Stimulated activated CD4-positive, alpha-beta T cell treated with anti-CD3 and anti-CD28 coated beads, Interleukin-4, amount 100 ng/mL, for 24 hours (primary cell): ENCODE results near the gene TMOD1.

Experiments
- DNase-seq: peaks from one replicate; pipeline ENCODE4 v3.0.0-alpha.2; 2020

Gene TMOD1

DNA sequence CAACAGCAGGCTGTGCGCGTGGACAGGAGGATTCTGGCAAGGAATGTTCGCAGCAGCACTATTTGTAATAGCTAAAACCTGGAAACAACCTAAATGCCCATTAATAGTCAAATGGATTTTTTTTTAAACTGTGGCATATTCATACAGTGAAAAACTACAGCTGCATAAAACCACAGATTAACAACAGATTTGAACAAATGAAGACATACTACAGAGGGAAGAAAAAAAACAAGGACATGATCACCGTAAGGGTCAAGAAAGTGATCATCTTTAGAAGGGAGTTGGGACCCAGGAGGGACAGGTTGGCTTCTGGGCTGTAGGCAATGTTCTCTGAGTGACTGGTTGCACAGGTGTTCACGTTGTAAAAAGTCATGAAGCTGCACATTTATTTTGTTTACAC lies 1.2 kb upstream of the TMOD1 start:
- no peak for DNase-seq

- no peak for DNase-seq
Measured at GRCh38 chr9:97500765-97501176, 695 bp upstream of the TMOD1 start.

- DNase-seq = no peak
Measured at GRCh38 chr9:97501972-97502221, 431 bp downstream of the TMOD1 start.

GRCh38 chr9:97502222-97502983 lies 937 bp downstream of the TMOD1 start:
- no peak for DNase-seq

DNA sequence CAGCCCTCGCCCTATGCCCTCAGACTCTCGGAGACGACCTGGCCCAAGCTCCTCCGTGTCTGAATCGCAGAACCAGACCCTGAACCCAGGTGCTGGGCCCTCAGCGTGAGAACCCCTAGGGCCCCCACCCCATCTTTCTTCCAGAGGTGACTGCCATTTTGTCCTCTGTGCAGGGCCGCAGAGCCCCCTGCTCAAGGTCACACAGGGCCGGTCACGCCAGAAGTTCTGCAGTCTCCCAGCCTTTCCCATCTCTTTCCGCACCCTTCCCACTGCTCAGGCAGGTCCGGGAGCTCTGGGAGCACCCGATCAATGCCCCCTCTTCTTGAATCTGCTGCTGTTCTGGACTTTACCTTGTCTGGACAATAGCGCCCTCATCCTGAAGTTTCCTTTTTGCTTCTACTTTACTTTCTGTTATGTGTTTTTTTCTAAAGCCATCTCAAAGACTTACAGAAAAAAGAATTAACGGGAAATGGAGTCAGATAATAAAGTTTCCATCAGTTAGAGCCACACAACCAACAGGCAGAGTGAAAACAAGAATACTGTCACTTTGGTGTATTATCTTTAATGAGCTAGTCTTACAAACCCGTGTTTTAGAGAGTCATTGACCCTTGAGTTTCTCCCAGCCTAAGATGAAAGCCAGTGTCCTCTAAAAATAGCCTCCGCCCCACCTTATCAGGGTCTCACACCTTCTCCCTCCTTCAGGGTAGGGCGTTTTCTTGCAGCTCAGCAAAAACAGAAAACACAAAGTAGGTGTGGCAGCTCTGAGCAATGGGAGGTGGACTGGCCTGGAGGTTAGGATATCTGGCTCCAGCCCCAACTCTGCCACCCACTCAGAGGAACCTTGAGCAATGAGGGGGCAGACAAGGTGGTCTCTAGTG lies 1.8 kb downstream of the TMOD1 start:
- DNase-seq = no peak

GRCh38 chr9:97503862-97504210 lies 2.4 kb downstream of the TMOD1 start:
- DNase-seq = no peak

DNA sequence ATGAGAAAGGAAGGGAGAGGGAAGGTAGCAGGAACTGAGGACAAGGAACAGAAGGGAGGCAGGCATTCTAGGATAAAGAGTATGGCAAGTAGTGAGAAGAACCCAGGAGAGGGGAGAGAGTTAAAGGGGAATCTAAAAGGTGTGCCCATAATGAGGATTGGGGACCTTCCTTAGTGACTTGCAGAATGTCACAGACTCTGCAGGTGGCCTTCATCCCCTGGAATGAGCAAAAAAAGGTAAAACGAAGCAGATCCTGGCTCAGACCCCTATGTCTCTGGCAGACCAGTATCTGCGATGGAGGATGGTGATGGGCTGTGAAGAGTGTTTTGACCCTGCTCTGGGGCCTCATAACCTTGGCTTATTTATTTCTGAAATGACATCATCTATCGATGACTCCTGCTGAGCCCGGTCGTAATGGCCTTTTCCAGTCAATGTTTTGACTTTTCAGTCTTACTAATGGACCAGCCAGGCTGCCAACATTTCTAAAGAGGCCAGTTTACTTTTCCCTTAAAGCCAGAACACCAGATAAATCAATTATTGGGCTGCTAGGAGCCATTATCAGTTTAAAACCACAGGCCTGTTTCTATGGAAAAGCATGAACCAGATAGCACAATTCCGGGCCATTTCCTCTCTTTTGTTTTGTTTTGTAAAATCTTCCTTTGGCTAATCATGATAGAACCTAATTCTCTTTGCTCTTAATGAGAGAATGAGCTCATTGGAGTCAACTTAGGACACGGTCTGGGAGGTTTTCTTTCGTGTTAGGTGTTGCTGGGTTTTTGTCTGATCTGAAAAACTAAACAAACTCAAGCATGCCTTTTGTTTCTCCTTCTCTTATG lies 3.1 kb downstream of the TMOD1 start:
- DNase-seq = no peak

DNA sequence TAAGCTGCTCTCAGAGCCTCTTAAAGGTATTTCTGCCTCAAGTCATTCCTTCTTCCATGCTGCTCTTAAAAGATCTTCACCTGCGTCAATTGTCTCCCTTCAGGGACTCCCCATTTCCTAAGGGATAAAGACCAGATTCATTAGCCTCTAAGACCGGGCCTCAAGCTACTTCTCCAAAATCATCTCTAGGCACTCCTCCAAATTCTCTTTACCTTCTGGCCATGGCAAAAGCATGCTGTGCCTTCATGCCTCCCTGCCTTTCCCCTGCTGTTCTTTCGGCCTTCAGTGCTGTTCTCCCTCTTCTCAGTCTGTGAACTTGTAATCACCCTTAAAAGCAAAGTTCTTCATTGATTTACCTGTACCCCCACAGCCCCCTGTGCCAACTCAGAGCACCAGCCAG lies 4.4 kb downstream of the TMOD1 start:
- no peak for DNase-seq

- no peak for DNase-seq
Measured at GRCh38 chr9:97506306-97506705, 4.8 kb downstream of the TMOD1 start.

DNA sequence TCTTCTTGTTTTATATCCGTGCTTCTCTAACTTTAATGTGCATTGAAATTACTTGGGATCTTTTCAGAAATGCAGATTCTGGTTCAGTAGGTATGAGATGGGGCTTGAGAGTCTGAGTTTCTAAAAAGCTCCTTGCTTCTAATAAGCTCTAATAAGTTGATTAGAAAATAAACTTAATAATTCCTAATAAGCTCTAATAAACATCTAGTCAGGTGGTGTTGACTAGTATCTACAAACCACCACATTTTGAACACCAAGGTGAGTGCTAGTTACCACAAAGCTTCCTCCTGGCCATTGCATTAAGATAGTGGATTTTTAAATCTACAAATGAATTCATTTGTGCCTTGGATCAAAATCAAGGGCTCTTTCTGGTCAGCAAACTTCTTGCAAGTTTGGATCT lies 5.3 kb downstream of the TMOD1 start:
- no peak for DNase-seq

DNA sequence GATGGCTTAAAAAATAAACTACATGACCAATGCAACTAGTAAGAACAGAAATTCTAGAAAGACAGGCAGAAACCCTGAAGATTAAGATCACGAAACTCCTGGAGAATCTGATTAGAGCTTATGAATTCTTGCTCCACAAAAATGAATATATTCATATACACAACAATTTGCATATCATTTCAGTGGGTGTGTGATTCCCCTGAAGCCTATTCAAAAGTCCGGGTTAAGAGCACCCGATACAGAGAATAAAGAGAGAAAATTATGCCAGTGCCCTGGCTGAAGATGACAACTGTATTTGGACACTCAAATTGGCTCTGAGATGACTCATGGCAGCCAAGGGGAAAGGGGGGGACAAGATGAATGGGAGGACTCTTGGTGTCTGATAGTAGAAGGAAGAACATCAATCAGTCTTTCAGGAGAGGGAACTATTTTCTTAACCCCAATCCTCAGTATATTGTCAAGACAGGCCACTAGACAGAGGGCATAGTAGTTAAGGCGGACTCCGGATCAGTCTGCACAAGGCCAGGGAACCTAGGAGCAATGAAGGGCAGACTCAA lies 6.0 kb downstream of the TMOD1 start:
- DNase-seq = no peak

GRCh38 chr9:97508852-97509251 lies 7.4 kb downstream of the TMOD1 start:
- DNase-seq = no peak

GRCh38 chr9:97510797-97511654 lies 9.6 kb downstream of the TMOD1 start:
- DNase-seq = no peak

DNA sequence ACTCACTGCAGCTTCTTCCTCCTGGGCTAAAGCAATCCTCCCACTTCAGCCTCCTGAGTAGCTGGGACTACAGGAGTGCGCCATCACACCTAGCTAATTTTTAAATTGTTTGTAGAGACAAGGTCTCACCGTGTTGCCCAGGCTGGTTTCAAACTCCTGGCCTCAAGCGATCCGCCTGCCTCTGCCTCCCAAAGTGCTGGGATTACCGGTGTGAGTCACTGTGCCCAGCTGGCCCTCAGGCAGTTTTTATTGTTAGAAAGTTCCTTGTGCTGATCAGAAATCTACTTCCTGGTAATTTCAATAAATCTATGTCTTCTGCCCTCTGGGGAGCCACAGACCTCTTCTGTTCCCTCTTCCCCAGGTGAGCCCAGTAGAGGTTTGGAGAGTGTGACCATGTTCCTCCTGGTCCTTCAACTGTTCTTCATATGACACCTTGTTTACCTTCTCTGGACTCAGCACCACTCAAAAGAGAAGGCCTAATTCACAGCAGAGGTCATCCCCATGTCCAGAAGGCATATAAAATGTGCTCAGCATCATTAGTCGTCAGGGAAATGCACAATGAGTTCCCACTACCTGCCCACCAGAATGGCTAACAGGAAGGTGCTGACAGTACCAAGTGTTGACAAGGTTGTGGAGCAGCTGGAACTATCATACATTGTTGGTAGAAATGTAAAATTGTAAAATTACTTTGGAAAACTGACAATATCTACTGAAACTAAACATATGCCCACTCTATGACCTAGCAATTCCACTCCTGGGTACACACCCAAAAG lies 10.4 kb downstream of the TMOD1 start:
- DNase-seq = no peak

DNA sequence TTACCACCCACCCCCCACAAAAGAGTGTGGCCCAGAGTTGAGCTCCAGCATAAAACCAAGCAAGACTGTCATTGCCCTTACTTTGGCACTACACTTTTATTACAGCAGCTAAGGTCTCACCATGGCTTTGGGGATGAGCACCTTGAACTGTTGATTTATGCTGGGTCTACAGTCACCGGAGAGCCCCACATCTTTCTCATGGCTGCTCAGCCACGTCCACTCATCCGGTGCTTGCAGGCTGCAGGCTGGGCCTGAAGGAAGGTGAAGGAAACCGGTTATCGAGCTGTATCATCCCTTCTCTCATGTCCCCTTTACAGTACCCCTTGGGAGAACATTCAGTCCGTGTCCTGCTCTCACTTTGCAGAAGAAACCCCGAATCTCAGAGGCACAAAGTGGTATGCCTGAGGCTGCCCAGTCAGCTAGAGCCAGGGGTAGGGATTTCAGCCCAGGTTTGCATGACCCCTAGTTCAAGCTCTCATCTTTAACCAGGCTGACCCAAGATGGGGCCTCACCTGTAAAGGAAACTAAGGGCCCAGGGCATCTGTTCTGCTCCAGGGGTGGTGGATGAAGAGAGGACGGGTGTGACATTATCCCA lies 11.6 kb downstream of the TMOD1 start:
- DNase-seq = no peak

DNA sequence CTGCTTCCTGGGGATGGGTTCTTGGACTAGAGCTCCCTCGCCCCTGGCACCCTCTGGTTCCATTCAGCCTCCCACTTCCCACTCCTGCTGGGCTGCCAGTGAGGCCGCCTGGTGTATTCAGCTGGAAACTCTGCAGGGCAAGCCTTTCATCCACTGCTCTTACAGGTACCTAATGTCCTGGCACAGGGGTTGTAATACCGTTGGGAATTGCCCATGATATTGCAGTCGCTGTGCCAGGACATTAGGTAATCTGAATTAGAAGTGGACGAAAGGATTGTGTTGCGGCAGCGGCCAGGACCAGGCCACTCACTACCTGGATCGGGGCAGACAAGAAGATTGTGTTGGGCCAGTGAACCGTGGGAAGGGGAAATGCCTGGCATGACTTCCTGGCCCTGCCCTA lies 13.1 kb downstream of the TMOD1 start:
- no peak for DNase-seq

DNA sequence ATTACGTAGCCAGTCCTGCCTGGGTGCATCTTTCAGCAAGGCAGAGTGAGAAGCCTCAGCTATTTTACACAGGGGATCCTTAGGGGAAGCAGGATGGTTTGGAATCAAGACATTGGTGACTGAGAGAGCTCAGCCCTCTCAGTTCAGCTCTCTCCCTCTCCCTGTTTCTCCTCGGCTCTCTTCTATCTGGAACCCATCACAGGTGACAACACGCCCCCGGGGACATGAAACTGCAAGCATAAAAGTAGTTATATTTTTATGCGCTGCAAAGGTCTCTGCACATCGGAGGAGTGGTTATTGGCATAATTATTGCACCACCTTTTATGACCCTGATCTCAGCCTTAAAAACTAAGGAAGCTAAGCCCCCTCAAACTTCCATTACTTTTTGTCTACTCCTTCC lies 14.2 kb downstream of the TMOD1 start:
- DNase-seq = no peak

DNA sequence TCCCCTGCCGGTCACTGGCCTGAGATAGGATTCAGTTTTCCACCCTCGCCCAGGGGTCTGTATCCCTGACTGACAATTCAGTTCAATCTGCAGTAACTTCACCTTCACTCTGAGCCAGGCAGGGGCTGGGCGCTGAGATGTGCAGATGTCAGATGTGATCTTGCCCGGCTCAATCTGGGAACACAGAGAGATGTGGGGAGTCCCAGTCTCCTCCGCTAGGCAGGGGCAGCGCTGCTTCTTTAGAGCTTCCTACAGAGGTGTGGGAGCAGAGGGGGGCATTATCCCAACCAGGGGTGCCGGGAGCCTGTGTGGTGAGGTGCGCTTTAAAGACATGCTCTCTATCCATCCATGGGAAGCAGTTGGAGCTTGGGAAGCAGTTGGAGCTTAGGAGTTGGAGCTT lies 14.6 kb downstream of the TMOD1 start:
- DNase-seq = no peak

DNA sequence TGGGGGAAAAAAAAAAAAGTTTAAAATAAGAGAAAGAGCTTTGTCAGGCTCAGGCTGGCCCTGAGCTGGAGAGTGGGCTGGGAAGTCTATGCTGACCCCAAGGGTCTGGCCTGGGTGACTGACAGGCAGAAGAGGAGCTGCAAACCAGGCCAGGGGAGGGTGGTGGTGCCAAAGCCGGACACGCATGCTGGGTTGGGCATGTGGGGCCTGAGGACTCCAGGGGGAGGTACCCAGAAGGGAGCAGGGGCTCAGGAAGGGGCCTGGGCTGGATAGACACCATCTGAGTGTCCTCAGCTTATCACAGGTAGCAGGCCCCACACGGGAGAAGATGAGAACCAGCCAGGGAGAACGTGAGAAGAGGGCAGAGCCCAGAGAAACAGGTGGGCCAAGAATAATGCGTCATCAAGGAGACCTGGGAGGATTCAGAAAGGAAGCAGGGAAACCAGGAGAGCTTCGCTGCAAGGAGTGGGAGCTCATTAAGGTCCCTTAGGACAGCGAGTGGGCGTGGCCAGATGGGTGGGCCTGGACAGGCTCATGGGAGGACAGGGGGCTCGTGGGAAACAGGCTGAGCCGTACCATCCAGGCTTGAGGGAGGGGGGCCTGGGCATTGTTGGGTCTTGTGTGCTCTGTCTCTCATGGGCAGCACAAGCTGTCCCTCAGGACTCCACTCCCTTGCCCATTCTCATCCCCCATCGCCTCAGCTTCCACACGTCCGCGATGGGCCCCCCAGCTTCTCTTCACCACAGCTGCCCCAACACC lies 16.0 kb downstream of the TMOD1 start:
- no peak for DNase-seq

DNA sequence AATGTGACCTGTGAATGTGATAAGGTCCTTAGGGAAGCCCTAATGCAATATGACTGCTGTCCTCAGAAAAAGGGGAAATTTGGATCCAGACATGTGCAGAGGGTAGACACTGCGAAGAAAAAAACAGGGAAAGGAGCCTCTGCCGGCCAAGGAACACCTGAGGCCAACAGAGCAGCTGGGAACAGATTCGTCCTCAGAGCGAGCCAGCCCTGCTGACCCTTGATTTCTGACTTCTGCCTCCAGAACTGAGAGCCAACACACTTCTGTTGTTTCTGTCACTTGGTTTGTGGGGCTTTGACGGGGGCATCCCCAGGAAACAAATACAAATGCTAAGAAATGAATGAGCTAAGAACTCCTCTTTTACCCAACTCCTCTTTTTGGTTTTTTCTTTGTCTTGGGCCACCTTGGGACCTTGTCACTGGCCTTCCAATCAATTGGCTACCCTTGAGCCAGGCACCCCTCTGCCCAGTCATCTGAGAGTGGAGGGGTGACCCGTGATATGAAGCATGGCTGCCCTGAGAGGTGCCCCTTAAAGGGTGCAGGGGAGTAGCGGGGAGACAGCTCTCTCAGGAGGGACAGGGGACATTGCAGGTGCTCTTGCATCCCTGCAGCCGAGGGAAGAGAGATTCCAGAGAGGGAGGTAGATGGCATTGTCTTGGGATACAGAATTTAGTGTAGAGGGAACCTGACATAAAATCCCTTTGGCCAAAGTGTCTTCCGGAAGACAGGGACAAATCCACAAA lies 16.9 kb downstream of the TMOD1 start:
- no peak for DNase-seq
